Right lobe of liver (tissue), 4 donors: ENCODE results near the gene ATL2.

Experiments
- CTCF ChIP-seq, 4 donors: fragments of 200-600 bp in 3 of 4; fragments of 450-650 bp in 1 of 4; IDR thresholded peaks; one replicate each; pipeline versions ENCODE4 v1.5.1 to v1.8.0; 2016 to 2022; ENCODE audit warnings: antibody characterized with exemption in 4 of 4, mild to moderate bottlenecking in 2 of 4
- POLR2A ChIP-seq: fragments of 450-650 bp; IDR thresholded peaks from one replicate; pipeline ENCODE4 v1.6.1; 2017; ENCODE audit warnings: antibody characterized with exemption, mild to moderate bottlenecking
- donor health status: DM: no; HTN: no; CAD: no.
- donor health status: DM: no; HTN: no; CAD: no.
- donor health status: DM: no; HTN: yes; CAD: no.

GRCh38 chr2:38336621-38337020 is 40.5 kb downstream of the ATL2 start:
- no peak for TF ChIP-seq CTCF (IDR thresholded peaks at IDR 0.05)
- no peak for TF ChIP-seq POLR2A
